Ishikawa (cell line): ENCODE data around the gene MAP3K13.

ENCODE experiments used
- CEBPB ChIP-seq: IDR thresholded peaks from 2 replicates; pipeline ENCODE4 v1.6.1; 2012
- CREB1 ChIP-seq: IDR thresholded peaks from 2 replicates; pipeline ENCODE4 v1.6.1; 2012; ENCODE audit warnings: low read depth
- EGR1 ChIP-seq: IDR thresholded peaks from 2 replicates; pipeline ENCODE4 v1.6.1; 2012
- EP300 ChIP-seq: IDR thresholded peaks from 2 replicates; pipeline ENCODE4 v1.6.1; 2012; ENCODE audit warnings: borderline replicate concordance
- FOXM1 ChIP-seq: IDR thresholded peaks from 2 replicates; pipeline ENCODE4 v1.6.1; 2012; ENCODE audit warnings: low read depth, borderline replicate concordance
- MAX ChIP-seq: IDR thresholded peaks from 2 replicates; pipeline ENCODE4 v1.6.1; 2012
- REST ChIP-seq: IDR thresholded peaks from 2 replicates; pipeline ENCODE4 v1.6.1; 2012; ENCODE audit warnings: low read depth, mild to moderate bottlenecking
- TAF1 ChIP-seq: IDR thresholded peaks from 2 replicates; pipeline ENCODE4 v1.6.1; 2012; ENCODE audit warnings: low read depth, mild to moderate bottlenecking
- USF1 ChIP-seq: IDR thresholded peaks from 2 replicates; pipeline ENCODE4 v1.6.1; 2012

GRCh38 chr3:185504636-185505035, 141.7 kb downstream of the MAP3K13 start:
- TF ChIP-seq REST (no peak), USF1 (no peak), EP300 (no peak), FOXM1 (no peak), MAX (no peak), TAF1 (no peak), EGR1 (no peak), CREB1 (no peak), CEBPB (no peak)
